H1 (cell line): ENCODE data around the gene MACIR. TPM values are rescaled to one million over a fixed set of nuclear protein-coding genes. Genes with fewer than 3 reads are reported as not detected.

Experiments used
- BRCA1 ChIP-seq: IDR thresholded peaks from 2 replicates; pipeline ENCODE4 v1.6.1; 2012; ENCODE audit warnings: low read depth, low read length, improper control_type of control experiment
- GABPA ChIP-seq: IDR thresholded peaks from 2 replicates; pipeline ENCODE4 v1.6.1; 2011; ENCODE audit warnings: mild to moderate bottlenecking, low read length, moderate library complexity, borderline replicate concordance; ENCODE audit not compliant: insufficient read depth
- KDM4A ChIP-seq: IDR thresholded peaks from one replicate; pipeline ENCODE4 v1.7.1; 2012; ENCODE audit warnings: low read depth, mild to moderate bottlenecking, moderate library complexity, low read length, inconsistent platforms; ENCODE audit not compliant: severe bottlenecking
- RAD21 ChIP-seq, 2 experiments: IDR thresholded peaks in 1 of 2; conservative IDR thresholded peaks in 1 of 2; 2 replicates each; pipeline ENCODE4 v1.6.1; 2011; ENCODE audit warnings: low read depth in 2 of 2, low read length in 2 of 2, improper control_type of control experiment in 1 of 2, inconsistent platforms in 1 of 2, mild to moderate bottlenecking in 1 of 2, moderate library complexity in 1 of 2
- TEAD4 ChIP-seq: IDR thresholded peaks from 2 replicates; pipeline ENCODE4 v1.6.1; 2012; ENCODE audit warnings: low read depth, low read length, inconsistent platforms, mixed read lengths
- ZNF274 ChIP-seq: IDR thresholded peaks from 2 replicates; pipeline ENCODE4 v1.7.0; 2012; ENCODE audit warnings: low read length, borderline replicate concordance; ENCODE audit errors: extremely low read depth
- polyA plus RNA-seq, 7 experiments: library from polyadenylated mRNA; depleted of rRNA in 3 of 7; stranded (reverse) in 5 of 7; unstranded in 2 of 7; fragments of >200 nt in 5 of 7; fragments of 200-250 nt in 2 of 7; gene quantifications; 1 replicate in 5 of 7; 2 replicates in 1 of 7; 4 replicates in 1 of 7; pipeline versions ENCODE4 v1.2.1 to v1.2.3, GENCODE V29; 2011 to 2013; ENCODE audit warnings: missing spikeins in 2 of 7, mixed read lengths in 2 of 7
- total RNA-seq: library from RNA; stranded (reverse); fragmentation: NEBNext Ultra II Directional; extraction: Animal tissue kit (Norgen Biotek cat#: 25700); gene quantifications from 2 replicates; pipeline ENCODE4 v1.2.1, GENCODE V29; 2021

MACIR gene
- total and polyA plus RNA-seq, 2 of the 8 experiments (the other 6 are each of a cell fraction or from before 2014, with no cell fraction given): 8.0 to 19.2 TPM

GRCh38 chr5:103255691-103256090, 2.9 kb upstream of the MACIR start (continued):
- no peak for TF ChIP-seq GABPA
- TF ChIP-seq RAD21 (IDR thresholded peaks at IDR 0.05 in 1 of 2, conservative IDR thresholded peaks at IDR 0.05 in 1 of 2; ENCODE audit: low read depth in 2 of 2, low read length in 2 of 2): no peak
- TF ChIP-seq ZNF274: no peak
- no peak for TF ChIP-seq BRCA1
- no peak for TF ChIP-seq KDM4A
- no peak for TF ChIP-seq TEAD4
